Thyroid gland (tissue), 4 donors: ENCODE results near the gene KCTD1.

ENCODE experiments used
- POLR2A ChIP-seq, 2 donors: fragments of 450-650 bp; IDR thresholded peaks; one replicate each; pipeline ENCODE4 v1.6.1; 2017; ENCODE audit warnings: antibody characterized with exemption in 2 of 2, mild to moderate bottlenecking in 2 of 2, moderate library complexity in 1 of 2
- TF ChIP-seq, protein P1 (sequence below), 6 experiments: fragments of 200-600 bp in 3 of 6; fragments of 450-650 bp in 3 of 6; sonication (generic) in 3 of 6; IDR thresholded peaks; one replicate each; pipeline ENCODE4 v1.5.1; 2016 to 2019; ENCODE audit warnings: antibody characterized with exemption in 6 of 6, mild to moderate bottlenecking in 2 of 6, inconsistent platforms in 1 of 6, moderate library complexity in 1 of 6

- TF ChIP-seq POLR2A (IDR thresholded peaks at IDR 0.05), result no peak
- TF ChIP-seq, protein P1, sequence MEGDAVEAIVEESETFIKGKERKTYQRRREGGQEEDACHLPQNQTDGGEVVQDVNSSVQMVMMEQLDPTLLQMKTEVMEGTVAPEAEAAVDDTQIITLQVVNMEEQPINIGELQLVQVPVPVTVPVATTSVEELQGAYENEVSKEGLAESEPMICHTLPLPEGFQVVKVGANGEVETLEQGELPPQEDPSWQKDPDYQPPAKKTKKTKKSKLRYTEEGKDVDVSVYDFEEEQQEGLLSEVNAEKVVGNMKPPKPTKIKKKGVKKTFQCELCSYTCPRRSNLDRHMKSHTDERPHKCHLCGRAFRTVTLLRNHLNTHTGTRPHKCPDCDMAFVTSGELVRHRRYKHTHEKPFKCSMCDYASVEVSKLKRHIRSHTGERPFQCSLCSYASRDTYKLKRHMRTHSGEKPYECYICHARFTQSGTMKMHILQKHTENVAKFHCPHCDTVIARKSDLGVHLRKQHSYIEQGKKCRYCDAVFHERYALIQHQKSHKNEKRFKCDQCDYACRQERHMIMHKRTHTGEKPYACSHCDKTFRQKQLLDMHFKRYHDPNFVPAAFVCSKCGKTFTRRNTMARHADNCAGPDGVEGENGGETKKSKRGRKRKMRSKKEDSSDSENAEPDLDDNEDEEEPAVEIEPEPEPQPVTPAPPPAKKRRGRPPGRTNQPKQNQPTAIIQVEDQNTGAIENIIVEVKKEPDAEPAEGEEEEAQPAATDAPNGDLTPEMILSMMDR (IDR thresholded peaks at IDR 0.05), result no peak
Measured at GRCh38 chr18:26416652-26417150, 131.7 kb downstream of the KCTD1 start.
